ENCODE measurements around the gene ABHD16B.

Gene ABHD16B

GRCh38 chr20:63828124-63828523, 33.2 kb upstream of the ABHD16B start:
- Histone ChIP-seq H3K27ac (ENCODE audit: low read depth, low read length) (peak overlapping the region; percentile 51), H3K36me3 (ENCODE audit: control insufficient read depth in 5 of 5, insufficient read depth in 5 of 5, low read length in 5 of 5) (peaks cover 0 to 3% (median 0%) of the 10 kb centered on the region in 5 donors), H3K4me1 (ENCODE audit: control insufficient read depth in 5 of 5, insufficient read depth in 5 of 5, low read length in 5 of 5) (peaks cover 5 to 62% (median 22%) of the 10 kb centered on the region in 5 donors), H3K27me3 (ENCODE audit: control insufficient read depth in 5 of 5, insufficient read depth in 4 of 5, low read length in 5 of 5) (peaks cover 0 to 18% (median 3%) of the 10 kb centered on the region in 5 donors), H3K9me3 (ENCODE audit: control insufficient read depth in 5 of 5, low read length in 5 of 5) (no peaks in the 10 kb centered on the region), H3K4me3 (ENCODE audit: low read depth in 1 of 5, low read length in 5 of 5) (peak overlapping the region in 2 of 5 donors; percentile 63 to 78), H3K9ac (ENCODE audit: low read length in 5 of 5) (no peak overlapping the region)

- Histone ChIP-seq H3K36me3 (ENCODE audit: control insufficient read depth in 5 of 5, insufficient read depth in 5 of 5, low read length in 5 of 5) (peaks cover 0 to 3% (median 0%) of the 10 kb centered on the region in 5 donors), H3K4me3 (ENCODE audit: low read depth in 1 of 5, low read length in 5 of 5) (peak overlapping the region in 3 of 5 donors; percentile 63 to 78 (median 75)), H3K4me1 (ENCODE audit: control insufficient read depth in 5 of 5, insufficient read depth in 5 of 5, low read length in 5 of 5) (peaks cover 5 to 63% (median 22%) of the 10 kb centered on the region in 5 donors), H3K9ac (ENCODE audit: low read length in 5 of 5) (peak overlapping the region in 1 of 5 donors; percentile 51), H3K9me3 (ENCODE audit: control insufficient read depth in 5 of 5, low read length in 5 of 5) (no peaks in the 10 kb centered on the region), H3K27ac (ENCODE audit: low read depth, low read length) (peak overlapping the region; percentile 51), H3K27me3 (ENCODE audit: control insufficient read depth in 5 of 5, insufficient read depth in 4 of 5, low read length in 5 of 5) (peaks cover 0 to 18% (median 3%) of the 10 kb centered on the region in 5 donors)
These were observed 32.8 kb upstream of the ABHD16B start for GRCh38 chr20:63828545-63828944.

- Histone ChIP-seq H3K9ac (ENCODE audit: low read length in 5 of 5) (peak overlapping the region in 1 of 5 donors; percentile 76), H3K4me3 (ENCODE audit: low read depth in 1 of 5, low read length in 5 of 5) (peak overlapping the region in 4 of 5 donors; percentile 63 to 78 (median 75)), H3K36me3 (ENCODE audit: control insufficient read depth in 5 of 5, insufficient read depth in 5 of 5, low read length in 5 of 5) (peaks cover 0 to 3% (median 0%) of the 10 kb centered on the region in 5 donors), H3K27me3 (ENCODE audit: control insufficient read depth in 5 of 5, insufficient read depth in 4 of 5, low read length in 5 of 5) (peaks cover 0 to 18% (median 3%) of the 10 kb centered on the region in 5 donors), H3K4me1 (ENCODE audit: control insufficient read depth in 5 of 5, insufficient read depth in 5 of 5, low read length in 5 of 5) (peaks cover 5 to 63% (median 22%) of the 10 kb centered on the region in 5 donors), H3K27ac (ENCODE audit: low read depth, low read length) (peak overlapping the region; percentile 51), H3K9me3 (ENCODE audit: control insufficient read depth in 5 of 5, low read length in 5 of 5) (no peaks in the 10 kb centered on the region)
These were observed 32.3 kb upstream of the ABHD16B start for GRCh38 chr20:63828951-63829350.

- H3K4me3 ChIP-seq (ENCODE audit: low read depth in 1 of 5, low read length in 5 of 5): peak overlapping the region; percentile 63 to 78 (median 75)
- H3K27ac ChIP-seq (ENCODE audit: low read depth, low read length): peak overlapping the region; percentile 51
- H3K27me3 ChIP-seq (ENCODE audit: control insufficient read depth in 5 of 5, insufficient read depth in 4 of 5, low read length in 5 of 5): peaks cover 0 to 18% (median 3%) of the 10 kb centered on the region in 5 donors
- H3K4me1 ChIP-seq (ENCODE audit: control insufficient read depth in 5 of 5, insufficient read depth in 5 of 5, low read length in 5 of 5): peaks cover 5 to 64% (median 28%) of the 10 kb centered on the region in 5 donors
- no peaks in the 10 kb centered on the region for H3K9me3 ChIP-seq (ENCODE audit: control insufficient read depth in 5 of 5, low read length in 5 of 5)
- H3K9ac ChIP-seq (ENCODE audit: low read length in 5 of 5): peak overlapping the region in 4 of 5 donors; percentile 38 to 76 (median 67)
- H3K36me3 ChIP-seq (ENCODE audit: control insufficient read depth in 5 of 5, insufficient read depth in 5 of 5, low read length in 5 of 5): peaks cover 0 to 3% (median 0%) of the 10 kb centered on the region in 5 donors
These were observed 31.7 kb upstream of the ABHD16B start for GRCh38 chr20:63829603-63829944.

- peaks cover 5 to 70% (median 34%) of the 10 kb centered on the region in 5 donors for H3K4me1 ChIP-seq (ENCODE audit: control insufficient read depth in 5 of 5, insufficient read depth in 5 of 5, low read length in 5 of 5)
- H3K36me3 ChIP-seq (ENCODE audit: control insufficient read depth in 5 of 5, insufficient read depth in 5 of 5, low read length in 5 of 5): peaks cover 0 to 3% (median 0%) of the 10 kb centered on the region in 5 donors
- peak overlapping the region; percentile 51 for H3K27ac ChIP-seq (ENCODE audit: low read depth, low read length)
- H3K4me3 ChIP-seq (ENCODE audit: low read depth in 1 of 5, low read length in 5 of 5): peak overlapping the region; percentile 63 to 78 (median 75)
- peaks cover 0 to 18% (median 3%) of the 10 kb centered on the region in 5 donors for H3K27me3 ChIP-seq (ENCODE audit: control insufficient read depth in 5 of 5, insufficient read depth in 4 of 5, low read length in 5 of 5)
- peak overlapping the region in 4 of 5 donors; percentile 38 to 76 (median 67) for H3K9ac ChIP-seq (ENCODE audit: low read length in 5 of 5)
- no peaks in the 10 kb centered on the region for H3K9me3 ChIP-seq (ENCODE audit: control insufficient read depth in 5 of 5, low read length in 5 of 5)
These were observed 31.1 kb upstream of the ABHD16B start for GRCh38 chr20:63829945-63830835.

GRCh38 chr20:63830841-63831588, 30.3 kb upstream of the ABHD16B start, which contains the start of gene ZBTB46:
Gene ZBTB46 (minus strand): TSS chr20:63831264. CDS start chr20:63790757, 40,507 bp downstream.
- peak within 1 kb of the TSS; percentile 63 to 78 (median 75) for H3K4me3 ChIP-seq (ENCODE audit: low read depth in 1 of 5, low read length in 5 of 5)
- H3K9ac ChIP-seq (ENCODE audit: low read length in 5 of 5): peak within 1 kb of the TSS in 3 of 5 donors; percentile 66 to 76 (median 68)
- H3K9me3 ChIP-seq (ENCODE audit: control insufficient read depth in 5 of 5, low read length in 5 of 5): no peaks in the 10 kb centered on the region
- peaks cover 0 to under 1% (median 0%) of the 10 kb centered on the region in 5 donors for H3K36me3 ChIP-seq (ENCODE audit: control insufficient read depth in 5 of 5, insufficient read depth in 5 of 5, low read length in 5 of 5)
- peaks cover 0 to 15% (median 3%) of the 10 kb centered on the region in 5 donors for H3K27me3 ChIP-seq (ENCODE audit: control insufficient read depth in 5 of 5, insufficient read depth in 4 of 5, low read length in 5 of 5)
- H3K4me1 ChIP-seq (ENCODE audit: control insufficient read depth in 5 of 5, insufficient read depth in 5 of 5, low read length in 5 of 5): peaks cover 3 to 66% (median 38%) of the 10 kb centered on the region in 5 donors
- peak within 1 kb of the TSS; percentile 51 for H3K27ac ChIP-seq (ENCODE audit: low read depth, low read length)

GRCh38 chr20:63831646-63831992, 29.7 kb upstream of the ABHD16B start:
- H3K4me3 ChIP-seq (ENCODE audit: low read depth in 1 of 5, low read length in 5 of 5): peak overlapping the region in 4 of 5 donors; percentile 57 to 65 (median 60)
- H3K4me1 ChIP-seq (ENCODE audit: control insufficient read depth in 5 of 5, insufficient read depth in 5 of 5, low read length in 5 of 5): peaks cover 2 to 62% (median 38%) of the 10 kb centered on the region in 5 donors
- no peaks in the 10 kb centered on the region for H3K9me3 ChIP-seq (ENCODE audit: control insufficient read depth in 5 of 5, low read length in 5 of 5)
- H3K27me3 ChIP-seq (ENCODE audit: control insufficient read depth in 5 of 5, insufficient read depth in 4 of 5, low read length in 5 of 5): peaks cover 0 to 15% (median 3%) of the 10 kb centered on the region in 5 donors
- H3K27ac ChIP-seq (ENCODE audit: low read depth, low read length): no peak overlapping the region
- H3K36me3 ChIP-seq (ENCODE audit: control insufficient read depth in 5 of 5, insufficient read depth in 5 of 5, low read length in 5 of 5): no peaks in the 10 kb centered on the region
- H3K9ac ChIP-seq (ENCODE audit: low read length in 5 of 5): peak overlapping the region in 1 of 5 donors; percentile 55

GRCh38 chr20:63831993-63832686, 29.2 kb upstream of the ABHD16B start:
- peaks cover 0 to 15% (median 0%) of the 10 kb centered on the region in 5 donors for H3K27me3 ChIP-seq (ENCODE audit: control insufficient read depth in 5 of 5, insufficient read depth in 4 of 5, low read length in 5 of 5)
- peaks cover 0 to 61% (median 41%) of the 10 kb centered on the region in 5 donors for H3K4me1 ChIP-seq (ENCODE audit: control insufficient read depth in 5 of 5, insufficient read depth in 5 of 5, low read length in 5 of 5)
- H3K9ac ChIP-seq (ENCODE audit: low read length in 5 of 5): no peak overlapping the region
- H3K4me3 ChIP-seq (ENCODE audit: low read depth in 1 of 5, low read length in 5 of 5): peak overlapping the region in 4 of 5 donors; percentile 57 to 65 (median 60)
- no peak overlapping the region for H3K27ac ChIP-seq (ENCODE audit: low read depth, low read length)
- no peaks in the 10 kb centered on the region for H3K36me3 ChIP-seq (ENCODE audit: control insufficient read depth in 5 of 5, insufficient read depth in 5 of 5, low read length in 5 of 5)
- no peaks in the 10 kb centered on the region for H3K9me3 ChIP-seq (ENCODE audit: control insufficient read depth in 5 of 5, low read length in 5 of 5)

GRCh38 chr20:63833776-63834490, 27.4 kb upstream of the ABHD16B start:
- Histone ChIP-seq H3K4me1 (ENCODE audit: control insufficient read depth in 5 of 5, insufficient read depth in 5 of 5, low read length in 5 of 5) (peaks cover 0 to 63% (median 50%) of the 10 kb centered on the region in 5 donors), H3K36me3 (ENCODE audit: control insufficient read depth in 5 of 5, insufficient read depth in 5 of 5, low read length in 5 of 5) (no peaks in the 10 kb centered on the region), H3K9me3 (ENCODE audit: control insufficient read depth in 5 of 5, low read length in 5 of 5) (no peaks in the 10 kb centered on the region), H3K27me3 (ENCODE audit: control insufficient read depth in 5 of 5, insufficient read depth in 4 of 5, low read length in 5 of 5) (peaks cover 0 to 12% (median 0%) of the 10 kb centered on the region in 5 donors), H3K4me3 (ENCODE audit: low read depth in 1 of 5, low read length in 5 of 5) (no peak overlapping the region), H3K27ac (ENCODE audit: low read depth, low read length) (no peak overlapping the region), H3K9ac (ENCODE audit: low read length in 5 of 5) (no peak overlapping the region)

Data from subcutaneous abdominal adipose tissue (tissue), 5 donors.